ENCODE measurements around the gene GNL3.

The GNL3 gene

GRCh38 chr3:52688266-52688665 is 2.4 kb downstream of the GNL3 start:
- no peak for DNase-seq

GRCh38 chr3:52689151-52689550 is 3.3 kb downstream of the GNL3 start:
- no peak for DNase-seq

GRCh38 chr3:52690560-52690959 is 4.7 kb downstream of the GNL3 start:
- no peak for DNase-seq

- no peak for DNase-seq
Measured at GRCh38 chr3:52693071-52693470, 7.2 kb downstream of the GNL3 start.

GRCh38 chr3:52694528-52695189 is 8.8 kb downstream of the GNL3 start:
- no peak for DNase-seq

GRCh38 chr3:52695798-52696671 is 10.2 kb downstream of the GNL3 start:
- DNase-seq: no peak

GRCh38 chr3:52696830-52697631 is 11.2 kb downstream of the GNL3 start:
- no peak for DNase-seq

GRCh38 chr3:52697632-52697965 is 11.8 kb downstream of the GNL3 start:
- no peak for DNase-seq

GRCh38 chr3:52703341-52703740 is 17.5 kb downstream of the GNL3 start:
- no peak for DNase-seq

- DNase-seq: no peak
Measured at GRCh38 chr3:52704611-52705437, 19.0 kb downstream of the GNL3 start.

- DNase-seq: no peak
Measured at GRCh38 chr3:52705438-52705687, 19.5 kb downstream of the GNL3 start.

GRCh38 chr3:52705688-52706686 is 20.2 kb downstream of the GNL3 start, which contains the start of the genes GLT8D1 and SPCS1:
Gene GLT8D1 (minus strand): TSS chr3:52705791. CDS start chr3:52700460, 5,331 bp downstream.
Gene SPCS1 (plus strand): TSS chr3:52706106. CDS start chr3:52706247, 141 bp downstream.
- DNase-seq: peak; percentile 82

GRCh38 chr3:52707585-52707984 is 21.8 kb downstream of the GNL3 start:
- DNase-seq: no peak

GRCh38 chr3:52710512-52710911 is 24.7 kb downstream of the GNL3 start:
- DNase-seq: no peak

GRCh38 chr3:52712291-52713212 is 26.7 kb downstream of the GNL3 start:
- no peak for DNase-seq

- DNase-seq: no peak
Measured at GRCh38 chr3:52714335-52715302, 28.8 kb downstream of the GNL3 start.

GRCh38 chr3:52715714-52716305 is 30.0 kb downstream of the GNL3 start:
- no peak for DNase-seq

GRCh38 chr3:52719618-52720017 is 33.8 kb downstream of the GNL3 start:
- DNase-seq: no peak

Measured in activated gamma-delta T cell (primary cell).